Thyroid gland (tissue), 4 donors: ENCODE data around the gene F2RL3. TPM values are rescaled to one million over a fixed set of nuclear protein-coding genes. Genes with fewer than 3 reads are reported as not detected.
"Not testable (repeated sequence)": the region's sequence is repeated elsewhere in the genome, so short reads cannot be mapped to it uniquely, and the experiment has no call there.

Experiments used
- DNase-seq, 2 donors: peaks; one replicate each; pipeline ENCODE4 v3.0.0-alpha.2; 2019
- H3K27ac ChIP-seq, 3 donors: fragments of 200-600 bp; sonication (generic); 1 replicate in 2 of 3; 2 replicates in 1 of 3; pipeline ENCODE4 v1.5.1; 2016 to 2019; ENCODE audit warnings: mild to moderate bottlenecking in 1 of 3, moderate library complexity in 1 of 3
- H3K27me3 ChIP-seq: fragments of 200-600 bp; sonication (generic); one replicate; pipeline ENCODE4 v1.5.1; 2019
- H3K36me3 ChIP-seq, 2 donors: fragments of 200-600 bp; sonication (generic); one replicate each; pipeline ENCODE4 v1.5.1; 2016 to 2019
- H3K4me1 ChIP-seq, 2 donors: fragments of 200-600 bp; sonication (generic); one replicate each; pipeline ENCODE4 v1.5.1; 2017 to 2019
- H3K4me3 ChIP-seq, 3 donors: fragments of 200-600 bp; sonication (generic); replicated peaks in 1 of 3; 1 replicate in 2 of 3; 2 replicates in 1 of 3; pipeline ENCODE4 v1.5.1; 2016; ENCODE audit warnings: mild to moderate bottlenecking in 1 of 3
- H3K9me3 ChIP-seq: fragments of 200-600 bp; sonication (generic); one replicate; pipeline ENCODE4 v1.5.1; 2017
- POLR2A ChIP-seq, 2 donors: fragments of 450-650 bp; IDR thresholded peaks; one replicate each; pipeline ENCODE4 v1.6.1; 2017; ENCODE audit warnings: antibody characterized with exemption in 2 of 2, mild to moderate bottlenecking in 2 of 2, moderate library complexity in 1 of 2
- WGBS, 2 donors: methylation state at CpG; one replicate each; pipeline ENCODE4 v1.1.5; 2017; 5-methylcytosine and 5-hydroxymethylcytosine counted together
- intact Hi-C: fragments of 100-400 bp; cut with DNase I; formaldehyde crosslinking; loops from one replicate; pipeline ENCODE4 v1.15.1; 2023
- total RNA-seq, 4 donors: library from RNA; depleted of rRNA; stranded (reverse); fragments of >200 nt; gene quantifications; one replicate each; pipeline ENCODE4 v1.2.3, GENCODE V29; 2016
- TF ChIP-seq, protein P1 (sequence below), 6 experiments: fragments of 200-600 bp in 3 of 6; fragments of 450-650 bp in 3 of 6; sonication (generic) in 3 of 6; IDR thresholded peaks; one replicate each; pipeline ENCODE4 v1.5.1; 2016 to 2019; ENCODE audit warnings: antibody characterized with exemption in 6 of 6, mild to moderate bottlenecking in 2 of 6, inconsistent platforms in 1 of 6, moderate library complexity in 1 of 6

The F2RL3 gene
- total RNA-seq, 4 donors from 2014 or later = 9.9 to 44.2 (median 12.6) TPM

GRCh38 chr19:16931306-16931705 is 42.5 kb downstream of the F2RL3 start:
- intact Hi-C loops = no loop called here
- no peak for TF ChIP-seq POLR2A (IDR thresholded peaks at IDR 0.05)
- TF ChIP-seq, protein P1, sequence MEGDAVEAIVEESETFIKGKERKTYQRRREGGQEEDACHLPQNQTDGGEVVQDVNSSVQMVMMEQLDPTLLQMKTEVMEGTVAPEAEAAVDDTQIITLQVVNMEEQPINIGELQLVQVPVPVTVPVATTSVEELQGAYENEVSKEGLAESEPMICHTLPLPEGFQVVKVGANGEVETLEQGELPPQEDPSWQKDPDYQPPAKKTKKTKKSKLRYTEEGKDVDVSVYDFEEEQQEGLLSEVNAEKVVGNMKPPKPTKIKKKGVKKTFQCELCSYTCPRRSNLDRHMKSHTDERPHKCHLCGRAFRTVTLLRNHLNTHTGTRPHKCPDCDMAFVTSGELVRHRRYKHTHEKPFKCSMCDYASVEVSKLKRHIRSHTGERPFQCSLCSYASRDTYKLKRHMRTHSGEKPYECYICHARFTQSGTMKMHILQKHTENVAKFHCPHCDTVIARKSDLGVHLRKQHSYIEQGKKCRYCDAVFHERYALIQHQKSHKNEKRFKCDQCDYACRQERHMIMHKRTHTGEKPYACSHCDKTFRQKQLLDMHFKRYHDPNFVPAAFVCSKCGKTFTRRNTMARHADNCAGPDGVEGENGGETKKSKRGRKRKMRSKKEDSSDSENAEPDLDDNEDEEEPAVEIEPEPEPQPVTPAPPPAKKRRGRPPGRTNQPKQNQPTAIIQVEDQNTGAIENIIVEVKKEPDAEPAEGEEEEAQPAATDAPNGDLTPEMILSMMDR (IDR thresholded peaks at IDR 0.05) = no peak
- no peak for DNase-seq
- Histone ChIP-seq H3K27ac (no peak overlapping the region), H3K36me3 (no peaks in the 10 kb centered on the region), H3K4me1 (no peaks in the 10 kb centered on the region), H3K9me3 (no peaks in the 10 kb centered on the region), H3K4me3 (no peak overlapping the region), H3K27me3 (no peaks in the 10 kb centered on the region)
- 92 to 100% methylated on average over 2 of the region's 4 CpGs for WGBS, 2 donors

DNA sequence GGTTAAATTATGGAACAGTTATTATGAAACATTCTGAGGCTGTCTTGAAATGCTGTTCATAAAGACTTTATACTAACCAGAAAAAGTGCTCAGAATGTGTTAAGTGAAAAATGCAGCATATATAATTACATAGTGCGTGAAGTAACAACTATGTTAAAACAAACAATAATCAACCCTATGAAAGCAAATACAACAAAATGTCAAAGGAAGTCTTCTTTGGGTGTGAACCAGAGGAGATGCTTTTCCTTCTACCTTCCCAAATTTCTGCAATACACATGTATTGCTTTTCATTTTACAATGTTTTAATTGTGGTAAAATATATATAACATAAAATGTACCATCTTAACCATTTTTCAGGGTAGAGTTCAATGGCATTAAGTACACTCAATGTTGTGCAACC is 45.7 kb downstream of the F2RL3 start:
- no peaks in the 10 kb centered on the region for H3K4me1 ChIP-seq
- no peak for TF ChIP-seq POLR2A (IDR thresholded peaks at IDR 0.05)
- TF ChIP-seq, protein P1 (IDR thresholded peaks at IDR 0.05) = no peak
- no peak for DNase-seq
- H3K36me3 ChIP-seq = no peaks in the 10 kb centered on the region
- intact Hi-C loops = no loop called here
- H3K27me3 ChIP-seq = no peaks in the 10 kb centered on the region
- no peak overlapping the region for H3K4me3 ChIP-seq
- H3K27ac ChIP-seq = no peak overlapping the region
- WGBS, 2 donors = 96 to 98% methylated on average over 1 of the region's 1 CpG
- H3K9me3 ChIP-seq = no peaks in the 10 kb centered on the region

- no peaks in the 10 kb centered on the region for H3K36me3 ChIP-seq
- 90 to 92% methylated on average over 2 of the region's 2 CpGs for whole genome bisulfite sequencing, 2 donors
- H3K27me3 ChIP-seq = no peaks in the 10 kb centered on the region
- no peaks in the 10 kb centered on the region for H3K9me3 ChIP-seq
- intact Hi-C loops = no loop called here
- no peak overlapping the region for H3K27ac ChIP-seq
- no peak overlapping the region for H3K4me3 ChIP-seq
- DNase-seq = no peak
- H3K4me1 ChIP-seq = no peaks in the 10 kb centered on the region
- TF ChIP-seq, protein P1 (IDR thresholded peaks at IDR 0.05) = no peak
- no peak for TF ChIP-seq POLR2A (IDR thresholded peaks at IDR 0.05)
Measured at GRCh38 chr19:16936901-16937300, 48.1 kb downstream of the F2RL3 start.

- 96 to 98% methylated on average over 12 of the region's 12 CpGs for WGBS, 2 donors
Measured at GRCh38 chr19:16937796-16938195, 49.0 kb downstream of the F2RL3 start.

GRCh38 chr19:16938211-16938610 is 49.4 kb downstream of the F2RL3 start:
- DNase-seq = no peak
- TF ChIP-seq, protein P1 (IDR thresholded peaks at IDR 0.05) = no peak
- TF ChIP-seq POLR2A (IDR thresholded peaks at IDR 0.05) = no peak
- Histone ChIP-seq H3K27ac (no peak overlapping the region), H3K9me3 (no peaks in the 10 kb centered on the region), H3K4me1 (no peaks in the 10 kb centered on the region), H3K4me3 (no peak overlapping the region), H3K27me3 (no peaks in the 10 kb centered on the region), H3K36me3 (no peaks in the 10 kb centered on the region)
- WGBS, 2 donors = 91 to 92% methylated on average over 11 of the region's 11 CpGs
- intact Hi-C loops = no loop called here

More at GRCh38 chr19:16937796-16938195, 49.0 kb downstream of the F2RL3 start:
- H3K36me3 ChIP-seq, H3K27ac ChIP-seq, H3K9me3 ChIP-seq, intact Hi-C loops, H3K4me3 ChIP-seq, H3K27me3 ChIP-seq, H3K4me1 ChIP-seq, DNase-seq: not testable (repeated sequence)

DNA sequence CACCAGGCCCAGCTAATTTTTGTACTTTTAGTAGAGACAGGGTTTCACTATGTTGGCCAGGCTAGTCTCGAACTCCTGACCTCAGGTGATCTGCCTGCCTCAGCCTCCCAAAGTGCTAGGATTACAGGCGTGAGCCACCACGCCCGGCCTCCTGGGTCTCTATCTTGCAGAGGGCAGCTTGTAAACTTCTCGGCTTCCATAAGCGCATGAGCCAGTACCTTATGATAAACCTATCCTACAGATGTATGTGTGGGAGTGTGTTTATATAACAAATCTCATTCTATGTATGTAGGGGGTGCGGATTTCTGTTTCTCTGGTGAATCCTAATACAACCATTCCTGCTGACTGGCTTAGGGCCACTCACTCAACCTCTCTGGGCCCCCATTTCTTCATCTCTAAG is 51.3 kb downstream of the F2RL3 start:
- H3K36me3 ChIP-seq, H3K4me3 ChIP-seq, H3K27me3 ChIP-seq, DNase-seq, intact Hi-C loops, H3K27ac ChIP-seq, H3K9me3 ChIP-seq, H3K4me1 ChIP-seq: not testable (repeated sequence)
- WGBS, 2 donors = 93 to 94% methylated on average over 7 of the region's 7 CpGs
